Neuronal stem cell (in vitro differentiated cells): ENCODE measurements around the gene N4BP2L2.

Experiments used
- DNase-seq: peaks from one replicate; pipeline ENCODE4 v3.0.0-alpha.2; 2013; ENCODE audit warnings: low spot score
- H2AFZ ChIP-seq: one replicate; pipeline ENCODE4 v1.6.1; 2013; ENCODE audit warnings: mild to moderate bottlenecking, low read length, inconsistent platforms
- H2AK5ac ChIP-seq: 2 replicates; pipeline ENCODE4 v1.6.1; 2013; ENCODE audit warnings: low read depth, mild to moderate bottlenecking, inconsistent platforms, low read length, moderate library complexity, mixed read lengths
- H2BK120ac ChIP-seq: 2 replicates; pipeline ENCODE4 v1.6.1; 2013; ENCODE audit warnings: low read depth, mild to moderate bottlenecking, inconsistent platforms, low read length, moderate library complexity, mixed read lengths
- H2BK12ac ChIP-seq: one replicate; pipeline ENCODE4 v1.6.1; 2013; ENCODE audit warnings: low read length, inconsistent platforms
- H2BK15ac ChIP-seq: 2 replicates; pipeline ENCODE4 v1.6.1; 2013; ENCODE audit warnings: mild to moderate bottlenecking, low read length, inconsistent platforms, mixed read lengths
- H2BK5ac ChIP-seq: one replicate; pipeline ENCODE4 v1.6.1; 2013; ENCODE audit warnings: inconsistent platforms, mild to moderate bottlenecking, low read length, moderate library complexity
- H3K14ac ChIP-seq: one replicate; pipeline ENCODE4 v1.6.1; 2013; ENCODE audit warnings: low read length, inconsistent platforms
- H3K18ac ChIP-seq: 2 replicates; pipeline ENCODE4 v1.6.1; 2013; ENCODE audit warnings: low read length, inconsistent platforms
- H3K23ac ChIP-seq: 2 replicates; pipeline ENCODE4 v1.6.1; 2013; ENCODE audit warnings: low read depth, mild to moderate bottlenecking, mixed read lengths, low read length, inconsistent platforms; ENCODE audit not compliant: poor library complexity
- H3K27ac ChIP-seq: replicated peaks from 3 replicates; pipeline ENCODE4 v1.5.1; 2013; ENCODE audit warnings: low read length, inconsistent platforms
- H3K27me3 ChIP-seq, 3 experiments: 2 replicates each; pipeline ENCODE4 v1.6.1; 2013; ENCODE audit warnings: low read length in 3 of 3, mild to moderate bottlenecking in 2 of 3, inconsistent platforms in 1 of 3, low read depth in 1 of 3, mixed read lengths in 1 of 3, moderate library complexity in 1 of 3; ENCODE audit not compliant: control insufficient read depth in 3 of 3, insufficient read depth in 3 of 3
- H3K36me3 ChIP-seq, 2 donors: replicated peaks in 1 of 2; 2 replicates each; pipeline ENCODE4 v1.6.1; 2013; ENCODE audit warnings: low read length in 2 of 2; ENCODE audit not compliant: control insufficient read depth in 2 of 2, insufficient read depth in 2 of 2
- H3K4ac ChIP-seq: 2 replicates; pipeline ENCODE4 v1.6.1; 2013; ENCODE audit warnings: inconsistent platforms, mild to moderate bottlenecking, low read length, moderate library complexity
- H3K4me1 ChIP-seq, 2 donors: 1 replicate in 1 of 2; 2 replicates in 1 of 2; pipeline ENCODE4 v1.6.1; 2013; ENCODE audit warnings: low read length in 2 of 2, low read depth in 1 of 2; ENCODE audit not compliant: control insufficient read depth in 2 of 2, insufficient read depth in 1 of 2
- H3K4me2 ChIP-seq: one replicate; pipeline ENCODE4 v1.6.1; 2013; ENCODE audit warnings: mild to moderate bottlenecking, low read length, inconsistent platforms; ENCODE audit not compliant: insufficient read depth, poor library complexity, severe bottlenecking
- H3K4me3 ChIP-seq, 2 donors: 2 replicates each; pipeline ENCODE4 v1.5.1; 2013; ENCODE audit warnings: low read length in 2 of 2, mild to moderate bottlenecking in 2 of 2, inconsistent platforms in 1 of 2, moderate library complexity in 1 of 2
- H3K79me1 ChIP-seq: one replicate; pipeline ENCODE4 v1.6.1; 2013; ENCODE audit warnings: low read depth, mild to moderate bottlenecking, inconsistent platforms, low read length, moderate library complexity
- H3K9ac ChIP-seq: one replicate; pipeline ENCODE4 v1.6.1; 2013; ENCODE audit warnings: mild to moderate bottlenecking, low read depth, low read length, inconsistent platforms; ENCODE audit not compliant: poor library complexity
- H3K9me3 ChIP-seq, 2 donors: replicated peaks in 1 of 2; 2 replicates each; pipeline versions ENCODE3 to v1.6.1; 2013; ENCODE audit warnings: low read length in 2 of 2, mild to moderate bottlenecking in 2 of 2, inconsistent platforms in 1 of 2, low read depth in 1 of 2, mixed read lengths in 1 of 2, moderate library complexity in 1 of 2; ENCODE audit not compliant: control insufficient read depth in 2 of 2, insufficient read depth in 1 of 2
- H4K8ac ChIP-seq: one replicate; pipeline ENCODE4 v1.6.1; 2013; ENCODE audit warnings: low read depth, mild to moderate bottlenecking, inconsistent platforms, low read length, moderate library complexity
- H4K91ac ChIP-seq: one replicate; pipeline ENCODE4 v1.6.1; 2013; ENCODE audit warnings: low read length, low read depth, mild to moderate bottlenecking, inconsistent platforms; ENCODE audit not compliant: poor library complexity
- WGBS, 2 donors: extraction: QIAGEN DNeasy Blood & Tissue Kit; methylation state at CpG; one replicate each; pipeline ENCODE4 v1.1.7; 2013; ENCODE audit warnings: missing lambda C conversion rate in 2 of 2, mixed read lengths in 1 of 2; ENCODE audit not compliant: insufficient read length in 2 of 2, insufficient replicate concordance in 1 of 2; ENCODE audit errors: extremely low coverage in 2 of 2; 5-methylcytosine and 5-hydroxymethylcytosine counted together

N4BP2L2 gene

GRCh38 chr13:32428581-32429432 is 109.8 kb downstream of the N4BP2L2 start:
- H2BK120ac ChIP-seq: no peak overlapping the region
- H3K27ac ChIP-seq: no peak overlapping the region
- no peak for DNase-seq
- H3K9me3 ChIP-seq: no peaks in the 10 kb centered on the region
- H2AK5ac ChIP-seq: no peak overlapping the region
- no peaks in the 10 kb centered on the region for H3K36me3 ChIP-seq
- H2BK15ac ChIP-seq: no peak overlapping the region
- no peak overlapping the region for H4K91ac ChIP-seq
- H3K79me1 ChIP-seq: no peaks in the 10 kb centered on the region
- H3K4me3 ChIP-seq: peak overlapping the region in 1 of 2 donors; percentile 58
- peak overlapping the region; percentile 95 for H3K4me2 ChIP-seq
- H3K14ac ChIP-seq: no peak overlapping the region
- H3K23ac ChIP-seq: no peak overlapping the region
- peak overlapping the region; percentile 92 for H2AFZ ChIP-seq
- H2BK5ac ChIP-seq: no peak overlapping the region
- no peak overlapping the region for H3K18ac ChIP-seq
- H3K9ac ChIP-seq: no peak overlapping the region
- H4K8ac ChIP-seq: no peak overlapping the region
- no CpG with 5 or more reads among the region's 9 CpGs for WGBS, 2 donors
- no peak overlapping the region for H3K4ac ChIP-seq
- peaks cover 0 to 28% (median 3%) of the 10 kb centered on the region in 3 experiments for H3K27me3 ChIP-seq
- no peak overlapping the region for H2BK12ac ChIP-seq
- H3K4me1 ChIP-seq: peaks cover 2% of the 10 kb centered on the region in 2 donors

GRCh38 chr13:32427852-32428580 is 110.6 kb downstream of the N4BP2L2 start, which contains the start of gene N4BP2L1:
N4BP2L1 (minus strand) TSS chr13:32428130; CDS start chr13:32428082, 48 bp downstream.
- no CpG with 5 or more reads among the region's 40 CpGs for WGBS, 2 donors
- Histone ChIP-seq H3K4me3 (peak within 1 kb of the TSS; percentile 58 to 76), H3K4ac (no peak within 1 kb of the TSS), H2BK12ac (no peak within 1 kb of the TSS), H3K27ac (no peak within 1 kb of the TSS), H3K9me3 (no peaks in the 10 kb centered on the region), H3K14ac (peak within 1 kb of the TSS; percentile 48), H4K91ac (no peak within 1 kb of the TSS), H2AFZ (peak within 1 kb of the TSS; percentile 92), H3K9ac (peak within 1 kb of the TSS; percentile 82), H3K79me1 (no peaks in the 10 kb centered on the region), H4K8ac (no peak within 1 kb of the TSS), H2BK5ac (no peak within 1 kb of the TSS), H3K23ac (peak within 1 kb of the TSS; percentile 59), H3K18ac (peak within 1 kb of the TSS; percentile 87), H3K4me1 (peaks cover 2% of the 10 kb centered on the region in 2 donors), H3K27me3 (peaks cover 0 to 28% (median 3%) of the 10 kb centered on the region in 3 experiments), H3K36me3 (no peaks in the 10 kb centered on the region), H2BK15ac (no peak within 1 kb of the TSS), H3K4me2 (peak within 1 kb of the TSS; percentile 95), H2AK5ac (no peak within 1 kb of the TSS), H2BK120ac (no peak within 1 kb of the TSS)
- DNase-seq: no peak

- Histone ChIP-seq H2BK120ac (no peak overlapping the region), H3K4me3 (peak overlapping the region; percentile 58 to 76), H3K4me2 (peak overlapping the region; percentile 95), H2BK5ac (no peak overlapping the region), H4K8ac (no peak overlapping the region), H3K4me1 (peaks cover 2% of the 10 kb centered on the region in 2 donors), H3K18ac (peak overlapping the region; percentile 87), H3K36me3 (no peaks in the 10 kb centered on the region), H3K79me1 (no peaks in the 10 kb centered on the region), H3K27me3 (peaks cover 0 to 28% (median 3%) of the 10 kb centered on the region in 3 experiments), H3K9me3 (no peaks in the 10 kb centered on the region), H2BK12ac (no peak overlapping the region), H3K14ac (peak overlapping the region; percentile 48), H3K9ac (peak overlapping the region; percentile 82), H2AK5ac (no peak overlapping the region), H3K27ac (no peak overlapping the region), H2BK15ac (no peak overlapping the region), H3K4ac (no peak overlapping the region), H4K91ac (no peak overlapping the region), H3K23ac (peak overlapping the region; percentile 59), H2AFZ (peak overlapping the region; percentile 92)
- no CpG with 5 or more reads among the region's 90 CpGs for WGBS, 2 donors
- peak; percentile 29 for DNase-seq
Measured at GRCh38 chr13:32426990-32427851, 111.4 kb downstream of the N4BP2L2 start.
